Upper lobe of right lung (tissue), 1 donor: ENCODE data around the gene PRKN. TPM values are rescaled to one million over a fixed set of nuclear protein-coding genes. Genes with fewer than 3 reads are reported as not detected.

Source experiments
- ATAC-seq: fragments of 200-7000 bp; cut with Tn5 transposase; one replicate; pipeline ENCODE4 v1.9.1; 2020; ENCODE audit warnings: mild to moderate bottlenecking, moderate library complexity
- DNase-seq: peaks from one replicate; pipeline ENCODE4 v3.0.0-alpha.2; 2020
- H3K27ac ChIP-seq: fragments of 200-600 bp; one replicate; pipeline ENCODE4 v1.8.0; 2022
- H3K27me3 ChIP-seq: fragments of 200-600 bp; one replicate; pipeline ENCODE4 v1.8.0; 2022; ENCODE audit warnings: mild to moderate bottlenecking
- H3K36me3 ChIP-seq: fragments of 200-600 bp; one replicate; pipeline ENCODE4 v1.8.0; 2022
- H3K4me1 ChIP-seq: fragments of 200-600 bp; one replicate; pipeline ENCODE4 v1.8.0; 2022
- H3K4me3 ChIP-seq: fragments of 200-600 bp; one replicate; pipeline ENCODE4 v1.8.0; 2022; ENCODE audit warnings: mild to moderate bottlenecking
- H3K9me3 ChIP-seq: fragments of 200-600 bp; one replicate; pipeline ENCODE4 v1.8.0; 2022
- CTCF ChIP-seq: fragments of 200-600 bp; IDR thresholded peaks from one replicate; pipeline ENCODE4 v1.8.0; 2022; ENCODE audit warnings: antibody characterized with exemption
- intact Hi-C: fragments of 100-400 bp; cut with DNase I; formaldehyde crosslinking; loops from one replicate; pipeline ENCODE4 v1.11.0; 2022
- total RNA-seq: library from RNA; stranded (reverse); fragmentation: NEBNext Ultra II Directional; extraction: Animal tissue kit (Norgen Biotek cat#: 25700); gene quantifications from one replicate; pipeline ENCODE4 v1.2.1, GENCODE V29; 2021
- donor health status: DM: no; HTN: yes; CAD: no; lungs with severe emphysema.

Gene PRKN
- total RNA-seq, 1 donor from 2014 or later = 2.7 TPM

- no peak for TF ChIP-seq CTCF
- H3K36me3 ChIP-seq = no peaks in the 10 kb centered on the region
- H3K27ac ChIP-seq = no peak overlapping the region
- H3K4me3 ChIP-seq = no peak overlapping the region
- no peaks in the 10 kb centered on the region for H3K27me3 ChIP-seq
- DNase-seq = no peak
- H3K9me3 ChIP-seq = no peaks in the 10 kb centered on the region
- no peaks in the 10 kb centered on the region for H3K4me1 ChIP-seq
- no peak for ATAC-seq
- intact Hi-C loops = no loop called here
Measured at GRCh38 chr6:161835500-161836215, 891.9 kb downstream of the PRKN start.

- no peak for ATAC-seq
Measured at GRCh38 chr6:161834426-161834825, 893.1 kb downstream of the PRKN start.

GRCh38 chr6:161833099-161833860 lies 894.3 kb downstream of the PRKN start:
- Histone ChIP-seq H3K27ac (no peak overlapping the region), H3K27me3 (no peaks in the 10 kb centered on the region), H3K9me3 (no peaks in the 10 kb centered on the region), H3K4me3 (no peak overlapping the region), H3K36me3 (no peaks in the 10 kb centered on the region), H3K4me1 (no peaks in the 10 kb centered on the region)
- DNase-seq (no peak), ATAC-seq (no peak)
- intact Hi-C loops = no loop called here
- no peak for TF ChIP-seq CTCF

More at GRCh38 chr6:161834426-161834825, 893.1 kb downstream of the PRKN start:
- Histone ChIP-seq H3K4me3 (no peak overlapping the region), H3K9me3 (no peaks in the 10 kb centered on the region), H3K36me3 (no peaks in the 10 kb centered on the region), H3K27ac (no peak overlapping the region), H3K27me3 (no peaks in the 10 kb centered on the region), H3K4me1 (no peaks in the 10 kb centered on the region)
- no peak for DNase-seq
- intact Hi-C loops = no loop called here
- TF ChIP-seq CTCF = no peak

DNA sequence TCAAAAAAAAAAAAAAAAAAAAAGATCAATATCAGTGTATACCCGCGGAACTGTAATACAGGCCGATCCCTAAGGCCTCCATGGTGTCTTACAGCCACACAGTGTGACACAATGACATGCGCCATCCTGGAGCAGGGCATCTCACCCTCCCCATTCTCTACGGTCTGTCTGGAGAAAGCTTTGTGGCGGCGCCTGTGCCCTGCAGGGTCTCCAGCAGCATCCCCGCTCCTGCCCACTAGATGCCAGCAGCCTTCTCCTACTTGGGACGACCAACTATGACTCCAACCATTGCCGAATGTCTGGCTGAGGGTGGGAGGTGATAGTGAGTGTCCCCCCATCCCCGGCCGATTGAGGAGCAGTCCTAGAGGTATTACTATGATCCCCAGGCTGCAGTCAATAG lies 894.9 kb downstream of the PRKN start:
- no peak overlapping the region for H3K27ac ChIP-seq
- ATAC-seq = peak; percentile 18
- intact Hi-C loops = no loop called here
- no peaks in the 10 kb centered on the region for H3K36me3 ChIP-seq
- TF ChIP-seq CTCF = no peak
- H3K9me3 ChIP-seq = no peaks in the 10 kb centered on the region
- no peak for DNase-seq
- H3K4me3 ChIP-seq = no peak overlapping the region
- H3K4me1 ChIP-seq = no peaks in the 10 kb centered on the region
- H3K27me3 ChIP-seq = no peaks in the 10 kb centered on the region

GRCh38 chr6:161830866-161831616 lies 896.5 kb downstream of the PRKN start:
- H3K4me3 ChIP-seq = no peak overlapping the region
- no peaks in the 10 kb centered on the region for H3K4me1 ChIP-seq
- no peaks in the 10 kb centered on the region for H3K9me3 ChIP-seq
- DNase-seq (no peak), ATAC-seq (no peak)
- H3K27me3 ChIP-seq = no peaks in the 10 kb centered on the region
- intact Hi-C loops = no loop called here
- TF ChIP-seq CTCF = no peak
- no peaks in the 10 kb centered on the region for H3K36me3 ChIP-seq
- no peak overlapping the region for H3K27ac ChIP-seq
